Caco-2 (cell line): ENCODE results near the gene FHL1. TPM values are rescaled to one million over a fixed set of nuclear protein-coding genes. Genes with fewer than 3 reads are reported as not detected.

ENCODE experiments used
- BruUV-seq: library from RNA; stranded (reverse); fragments of 400-500 nt; replicated peaks from 2 replicates; lab custom pipeline; 2021; lab: Mats Ljungman, UMichigan
- CTCF ChIA-PET: fragments of 300-600 bp; sonication (Branson Sonifier 250); formaldehyde crosslinking; loops from one replicate; lab custom pipeline; 2022; ENCODE audit warnings: antibody characterized with exemption; lab: Charles Lee
- POLR2A ChIA-PET: fragments of 300-600 bp; sonication (Branson Sonifier 250); formaldehyde crosslinking; loops from one replicate; lab custom pipeline; 2022; ENCODE audit warnings: antibody characterized with exemption; lab: Charles Lee
- DNase-seq, 2 experiments: peaks; one replicate each; pipeline versions ENCODE4 v3.0.0 to v3.0.0-alpha.2; 2020 to 2022
- H3K27me3 ChIP-seq: replicated peaks from 2 replicates; pipeline ENCODE4 v1.6.0; 2011; ENCODE audit warnings: low read length; ENCODE audit not compliant: control insufficient read depth, insufficient read depth
- H3K36me3 ChIP-seq: 2 replicates; pipeline ENCODE4 v1.5.1; 2011; ENCODE audit warnings: low read length; ENCODE audit not compliant: control insufficient read depth, insufficient read depth
- H3K4me1 ChIP-seq: fragments of 250-450 bp; sonication (Bioruptor Pico); 2 replicates; pipeline ENCODE4 v1.5.1; 2020; ENCODE audit warnings: mild to moderate bottlenecking
- H3K4me3 ChIP-seq: 2 replicates; pipeline ENCODE4 v1.5.1; 2011; ENCODE audit warnings: low read depth, mild to moderate bottlenecking, control low read depth, low read length
- H3K9me3 ChIP-seq: fragments of 250-450 bp; sonication (Bioruptor Pico); 2 replicates; pipeline ENCODE4 v1.5.1; 2020; ENCODE audit warnings: mild to moderate bottlenecking, moderate library complexity
- H3K27ac Mint-ChIP-seq: one replicate; pipeline ENCODE4 v1.8.0; 2022; ENCODE audit warnings: mixed read lengths; ENCODE audit not compliant: unreplicated experiment
- H3K27me3 Mint-ChIP-seq: one replicate; pipeline ENCODE4 v1.8.0; 2022; ENCODE audit warnings: mixed read lengths; ENCODE audit not compliant: insufficient read depth, unreplicated experiment
- H3K36me3 Mint-ChIP-seq: one replicate; pipeline ENCODE4 v1.8.0; 2022; ENCODE audit warnings: mild to moderate bottlenecking, mixed read lengths; ENCODE audit not compliant: insufficient read depth, unreplicated experiment
- H3K4me1 Mint-ChIP-seq: one replicate; pipeline ENCODE4 v1.8.0; 2022; ENCODE audit warnings: low read depth, mixed read lengths; ENCODE audit not compliant: unreplicated experiment
- H3K4me3 Mint-ChIP-seq: one replicate; pipeline ENCODE4 v1.8.0; 2022; ENCODE audit warnings: mild to moderate bottlenecking, moderate library complexity, mixed read lengths; ENCODE audit not compliant: unreplicated experiment
- H3K9me3 Mint-ChIP-seq: one replicate; pipeline ENCODE4 v1.8.0; 2022; ENCODE audit warnings: mixed read lengths; ENCODE audit not compliant: unreplicated experiment
- intact Hi-C: fragments of 100-400 bp; cut with micrococcal nuclease; formaldehyde crosslinking; loops from one replicate; pipeline ENCODE4 v1.10.0; 2022; ENCODE audit not compliant: unreplicated experiment
- total RNA-seq: library from RNA; stranded (reverse); gene quantifications from 2 replicates; pipeline ENCODE4 v1.2.3, GENCODE V29; 2022
- TF ChIP-seq, protein P1 (sequence below), 2 experiments: fragments of 200-600 bp in 1 of 2; IDR thresholded peaks; 1 replicate in 1 of 2; 2 replicates in 1 of 2; pipeline versions ENCODE4 v1.5.1 to v1.8.0; 2011 to 2022; ENCODE audit warnings: antibody characterized with exemption in 1 of 2, control low read depth in 1 of 2, inconsistent platforms in 1 of 2, low read depth in 1 of 2, low read length in 1 of 2, mild to moderate bottlenecking in 1 of 2, moderate library complexity in 1 of 2; ENCODE audit not compliant: insufficient read depth in 1 of 2, severe bottlenecking in 1 of 2, unreplicated experiment in 1 of 2

Gene FHL1
- total RNA-seq, 1 experiment from 2014 or later, result 0.16 TPM

DNA sequence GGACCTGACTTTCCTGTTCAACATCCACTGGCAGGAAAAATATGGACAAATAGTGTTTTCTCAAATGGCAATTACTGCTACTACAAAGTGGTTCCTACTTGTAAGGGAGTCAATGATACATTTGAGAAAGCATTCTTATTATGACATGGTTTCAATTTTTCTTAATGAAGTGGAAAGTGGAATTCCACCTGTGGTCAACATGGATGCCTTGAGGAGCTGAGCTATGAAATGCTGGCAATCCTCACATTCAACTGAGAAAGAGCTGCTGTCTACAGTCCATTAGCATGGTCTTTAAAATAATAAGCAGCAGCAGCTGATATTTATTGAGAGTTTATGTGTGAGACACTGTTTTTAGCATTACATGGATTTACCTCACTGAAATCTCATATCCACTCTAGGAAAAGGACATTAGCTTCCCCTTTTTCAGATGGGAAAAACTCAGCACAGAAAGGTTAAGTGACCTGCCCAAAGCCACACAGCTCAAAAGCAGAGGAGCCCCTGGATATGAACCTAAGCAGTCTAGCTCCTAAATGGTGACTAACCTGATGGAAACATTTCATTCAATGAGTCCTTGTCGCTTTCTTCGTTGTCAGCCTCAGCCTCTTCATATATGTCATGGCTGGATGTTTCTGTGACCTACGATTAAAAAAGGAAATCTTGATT is 74.6 kb downstream of the FHL1 start:
- H3K9me3 ChIP-seq, result no peaks in the 10 kb centered on the region
- H3K36me3 Mint-ChIP-seq, result peaks cover 6% of the 10 kb centered on the region
- intact Hi-C loops, result no loop called here
- no peak overlapping the region for H3K4me3 Mint-ChIP-seq
- no peaks in the 10 kb centered on the region for H3K36me3 ChIP-seq
- no peaks in the 10 kb centered on the region for H3K9me3 Mint-ChIP-seq
- H3K4me3 ChIP-seq, result no peak overlapping the region
- TF ChIP-seq, protein P1, sequence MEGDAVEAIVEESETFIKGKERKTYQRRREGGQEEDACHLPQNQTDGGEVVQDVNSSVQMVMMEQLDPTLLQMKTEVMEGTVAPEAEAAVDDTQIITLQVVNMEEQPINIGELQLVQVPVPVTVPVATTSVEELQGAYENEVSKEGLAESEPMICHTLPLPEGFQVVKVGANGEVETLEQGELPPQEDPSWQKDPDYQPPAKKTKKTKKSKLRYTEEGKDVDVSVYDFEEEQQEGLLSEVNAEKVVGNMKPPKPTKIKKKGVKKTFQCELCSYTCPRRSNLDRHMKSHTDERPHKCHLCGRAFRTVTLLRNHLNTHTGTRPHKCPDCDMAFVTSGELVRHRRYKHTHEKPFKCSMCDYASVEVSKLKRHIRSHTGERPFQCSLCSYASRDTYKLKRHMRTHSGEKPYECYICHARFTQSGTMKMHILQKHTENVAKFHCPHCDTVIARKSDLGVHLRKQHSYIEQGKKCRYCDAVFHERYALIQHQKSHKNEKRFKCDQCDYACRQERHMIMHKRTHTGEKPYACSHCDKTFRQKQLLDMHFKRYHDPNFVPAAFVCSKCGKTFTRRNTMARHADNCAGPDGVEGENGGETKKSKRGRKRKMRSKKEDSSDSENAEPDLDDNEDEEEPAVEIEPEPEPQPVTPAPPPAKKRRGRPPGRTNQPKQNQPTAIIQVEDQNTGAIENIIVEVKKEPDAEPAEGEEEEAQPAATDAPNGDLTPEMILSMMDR (IDR thresholded peaks at IDR 0.05; ENCODE audit: insufficient read depth in 1 of 2, low read depth in 1 of 2, low read length in 1 of 2, severe bottlenecking in 1 of 2, unreplicated experiment in 1 of 2), result no peak
- H3K27ac Mint-ChIP-seq, result no peak overlapping the region
- H3K4me1 Mint-ChIP-seq, result no peaks in the 10 kb centered on the region
- no peaks in the 10 kb centered on the region for H3K27me3 Mint-ChIP-seq
- ChIA-PET CTCF (no interaction called here), POLR2A (no interaction called here)
- BruUV-seq, result no TSS peak
- DNase-seq, result no peak
- H3K4me1 ChIP-seq, result peaks cover 7% of the 10 kb centered on the region
- H3K27me3 ChIP-seq, result no peaks in the 10 kb centered on the region

DNA sequence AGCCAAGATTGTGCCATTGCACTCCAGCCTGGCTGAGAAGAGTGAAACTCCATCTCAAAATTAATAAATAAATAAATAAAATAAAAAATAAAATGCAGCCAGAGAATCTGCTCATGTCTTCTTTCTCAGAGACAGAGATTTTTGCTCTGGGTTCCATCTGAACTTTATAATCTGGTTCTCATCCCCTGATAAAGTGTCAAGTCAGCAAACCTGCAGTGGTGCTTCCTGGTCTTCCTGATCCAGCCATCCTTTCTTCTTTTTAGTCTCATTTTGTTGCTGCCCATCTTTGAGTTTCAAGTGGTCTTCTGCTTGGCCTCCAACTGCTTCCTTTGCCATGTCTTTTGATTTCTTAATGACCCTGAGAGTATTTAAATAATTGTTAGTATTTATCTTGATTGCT is 79.7 kb downstream of the FHL1 start:
- Histone ChIP-seq H3K4me3 (no peak overlapping the region), H3K27me3 (no peaks in the 10 kb centered on the region), H3K9me3 (no peaks in the 10 kb centered on the region), H3K4me1 (no peaks in the 10 kb centered on the region), H3K36me3 (no peaks in the 10 kb centered on the region)
- no peak for DNase-seq
- BruUV-seq, result no TSS peak
- ChIA-PET CTCF (no interaction called here), POLR2A (no interaction called here)
- TF ChIP-seq, protein P1 (IDR thresholded peaks at IDR 0.05; ENCODE audit: insufficient read depth in 1 of 2, low read depth in 1 of 2, low read length in 1 of 2, severe bottlenecking in 1 of 2, unreplicated experiment in 1 of 2), result no peak
- no peaks in the 10 kb centered on the region for H3K36me3 Mint-ChIP-seq
- no peaks in the 10 kb centered on the region for H3K27me3 Mint-ChIP-seq
- H3K27ac Mint-ChIP-seq, result no peak overlapping the region
- no peak overlapping the region for H3K4me3 Mint-ChIP-seq
- no peaks in the 10 kb centered on the region for H3K4me1 Mint-ChIP-seq
- intact Hi-C loops, result no loop called here
- H3K9me3 Mint-ChIP-seq, result no peaks in the 10 kb centered on the region

DNA sequence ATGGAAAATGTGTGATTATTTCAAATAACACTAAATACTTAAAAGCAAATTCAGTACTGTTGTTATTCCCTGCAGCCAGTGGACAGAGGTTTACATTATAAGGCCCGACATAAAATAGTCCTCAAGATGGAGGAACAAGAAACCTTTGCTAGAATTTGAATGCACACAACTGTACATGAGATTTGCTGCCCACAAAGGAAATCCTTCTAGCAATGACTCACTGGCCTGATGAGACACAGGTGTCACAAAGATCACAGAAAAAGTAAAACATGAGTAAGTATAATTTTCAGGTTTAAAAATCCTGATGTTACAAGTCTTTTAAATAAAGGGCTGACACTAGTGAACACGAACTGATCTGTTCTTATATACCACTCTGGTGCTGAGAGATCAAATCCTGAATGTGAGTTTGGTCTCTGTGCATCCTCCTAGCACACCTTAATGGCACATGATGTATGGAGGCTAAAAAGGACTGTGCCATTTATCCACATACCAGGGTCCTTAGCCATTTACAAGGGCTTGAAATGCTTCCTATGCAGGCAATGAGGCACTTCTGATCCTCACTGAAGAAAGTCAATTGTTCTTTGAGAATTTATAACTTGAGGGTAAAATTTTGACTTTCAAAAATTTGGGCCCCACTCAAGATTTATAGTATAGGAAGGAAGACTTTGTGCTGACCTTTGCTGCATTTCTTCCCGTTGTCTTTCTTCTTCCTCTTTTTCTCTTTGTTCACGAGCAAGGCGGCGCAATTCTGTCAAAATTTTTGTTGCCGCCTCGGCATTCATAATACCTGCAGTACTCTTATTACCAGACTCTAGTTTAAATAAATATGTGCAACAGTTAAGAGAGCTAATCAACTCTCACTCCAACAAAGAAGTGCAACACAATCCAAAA is 80.9 kb downstream of the FHL1 start:
- no TSS peak for BruUV-seq
- H3K36me3 ChIP-seq, result no peaks in the 10 kb centered on the region
- H3K36me3 Mint-ChIP-seq, result no peaks in the 10 kb centered on the region

More for the DNA sequence above, 80.9 kb downstream of the FHL1 start:
- Mint-ChIP-seq H3K27ac (no peak overlapping the region), H3K4me3 (no peak overlapping the region), H3K9me3 (no peaks in the 10 kb centered on the region), H3K4me1 (no peaks in the 10 kb centered on the region), H3K27me3 (no peaks in the 10 kb centered on the region)
- intact Hi-C loops, result no loop called here
- TF ChIP-seq, protein P1 (IDR thresholded peaks at IDR 0.05; ENCODE audit: insufficient read depth in 1 of 2, low read depth in 1 of 2, low read length in 1 of 2, severe bottlenecking in 1 of 2, unreplicated experiment in 1 of 2), result no peak
- Histone ChIP-seq H3K4me3 (no peak overlapping the region), H3K9me3 (no peaks in the 10 kb centered on the region), H3K27me3 (no peaks in the 10 kb centered on the region), H3K4me1 (no peaks in the 10 kb centered on the region)
- ChIA-PET CTCF (no interaction called here), POLR2A (no interaction called here)
- no peak for DNase-seq
